Measurements from ENCODE around the gene DYTN.
A peak's percentile ranks its signal among the peaks of the same experiment; 100 is the strongest.

The DYTN gene

DNA sequence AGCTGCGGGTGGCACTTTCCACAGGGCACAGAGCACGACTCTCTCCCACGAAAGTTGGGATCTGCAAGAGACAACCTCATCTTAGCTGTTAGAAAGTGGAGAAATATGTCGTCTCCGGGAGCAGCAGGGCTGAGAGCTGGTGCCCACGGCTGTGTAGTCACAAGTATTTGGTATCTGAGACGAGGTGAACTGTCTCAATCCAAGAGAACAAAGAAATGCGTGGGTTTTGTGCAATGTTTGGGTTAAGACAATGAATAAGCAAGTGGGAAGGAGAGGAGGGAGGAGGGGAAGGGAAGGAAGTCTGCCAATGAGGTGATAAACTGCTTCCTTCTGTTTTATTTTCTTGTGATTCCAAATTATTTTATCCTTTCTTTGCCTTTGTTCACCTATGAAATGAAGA, 18.0 kb downstream of the DYTN start:
- peak in 4 of 56 donors; percentile 0 to 18 (median 3) for DNase-seq

DNA sequence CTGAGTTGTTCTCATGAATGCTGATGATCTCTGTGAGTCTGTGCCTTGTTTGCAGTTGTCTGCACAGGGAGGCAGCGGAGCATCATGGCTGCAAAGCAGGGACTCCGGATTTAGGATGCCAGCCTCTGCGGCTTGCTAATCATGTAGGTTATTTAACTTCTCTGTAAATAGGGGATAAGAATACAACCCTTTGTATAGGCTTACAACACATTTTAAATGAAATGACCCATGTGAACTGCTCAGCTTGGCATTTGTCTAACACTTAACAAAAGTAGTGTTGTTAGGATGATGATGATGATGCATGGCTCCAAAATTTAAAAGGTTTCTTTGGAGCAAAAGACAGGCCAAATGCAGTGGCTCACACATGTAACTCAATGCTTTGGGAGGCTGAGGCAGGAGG, 19.4 kb downstream of the DYTN start:
- DNase-seq = no peak

DNA sequence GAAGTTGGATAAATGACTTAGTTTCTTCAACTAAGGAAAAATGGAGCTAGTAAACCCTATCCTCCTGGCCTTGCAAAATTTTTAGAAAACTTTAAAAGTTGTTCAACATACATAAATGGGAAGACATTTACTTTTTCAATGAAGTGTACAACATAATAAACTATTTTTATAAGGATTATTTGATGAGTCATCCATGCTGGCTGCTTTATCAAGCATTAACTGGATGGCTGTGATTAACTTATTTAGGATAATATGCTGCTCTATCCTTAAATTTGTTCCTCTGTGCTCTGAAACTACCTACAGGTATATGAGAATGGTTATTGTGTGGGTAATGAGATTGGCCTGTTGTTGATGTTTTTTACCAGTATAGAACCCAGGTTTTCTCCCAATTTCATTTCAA, 21.3 kb downstream of the DYTN start:
- DNase-seq = no peak

DNA sequence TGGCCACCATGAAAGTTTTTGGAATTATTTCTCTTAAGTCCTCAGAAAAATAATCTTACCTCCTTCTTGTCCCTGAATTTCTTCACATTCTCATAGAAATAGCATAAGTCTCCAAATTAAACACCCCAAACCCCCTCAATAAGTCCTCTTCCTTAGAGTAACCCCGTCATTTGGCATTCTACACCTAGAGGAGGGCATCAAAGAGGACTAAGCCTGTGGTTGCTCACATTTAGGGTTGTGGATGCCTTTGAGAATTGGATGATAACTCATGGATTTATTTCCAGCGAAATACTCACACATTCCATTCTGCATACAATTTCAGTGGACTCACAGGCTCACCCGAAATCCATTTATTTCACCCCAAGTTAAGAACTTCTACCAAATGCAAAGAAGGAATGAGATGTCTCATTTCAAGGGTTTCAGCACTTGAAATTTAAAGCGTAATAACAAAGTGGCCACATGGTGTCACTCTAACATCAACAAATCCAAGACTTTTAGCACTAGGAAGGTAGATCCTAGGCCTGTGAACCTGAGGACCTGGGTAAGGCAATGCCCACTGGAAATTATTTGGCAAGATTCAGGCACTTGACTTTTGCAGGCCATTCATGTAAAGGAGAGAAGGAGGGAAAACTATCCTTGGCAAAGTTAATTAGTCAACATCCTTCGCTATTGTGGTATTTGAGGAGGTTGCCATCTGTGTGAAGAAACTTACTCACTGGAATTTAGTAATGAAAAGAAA, 24.6 kb downstream of the DYTN start:
- peak in 14 of 56 donors; percentile 0 to 37 (median 1) for DNase-seq

DNA sequence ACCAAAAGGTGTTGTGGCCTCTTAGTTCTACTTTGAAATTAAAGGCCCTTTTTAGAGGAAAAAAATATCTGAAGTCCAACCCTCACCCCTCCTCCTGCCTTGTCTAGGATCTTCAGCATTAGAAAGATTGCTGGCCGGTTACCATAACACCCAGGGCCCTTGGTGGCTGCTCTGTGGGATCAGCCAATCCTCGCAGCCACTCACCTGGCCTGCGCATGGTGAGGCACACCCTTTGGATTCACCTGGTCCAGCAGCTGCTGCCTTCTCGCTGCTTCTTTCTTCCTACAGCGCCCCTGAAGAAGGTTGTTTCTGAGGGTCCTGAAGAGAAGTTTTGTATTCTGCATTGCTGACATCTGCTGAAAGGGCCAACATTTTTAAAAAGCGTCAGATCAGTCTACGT, 25.2 kb downstream of the DYTN start:
- DNase-seq = no peak

DNA sequence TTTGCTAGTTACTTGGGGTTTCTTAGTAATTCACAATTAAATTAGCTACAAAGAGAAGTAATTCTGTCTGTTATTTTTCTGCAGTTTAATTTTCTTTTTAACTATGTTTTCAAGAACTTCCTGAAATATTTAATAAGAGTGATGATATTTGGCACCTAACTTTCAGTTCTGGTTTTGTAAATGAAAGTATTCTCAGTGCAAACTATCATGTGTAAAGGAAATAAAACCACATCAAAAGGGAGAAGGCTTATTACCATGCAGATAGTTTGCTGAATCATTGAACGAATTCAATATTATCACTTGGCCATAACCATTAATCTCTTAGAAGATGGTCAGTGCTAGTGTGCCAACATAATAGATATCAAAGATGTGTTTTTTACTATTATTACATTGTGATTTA, 29.2 kb downstream of the DYTN start:
- no peak for DNase-seq

DNA sequence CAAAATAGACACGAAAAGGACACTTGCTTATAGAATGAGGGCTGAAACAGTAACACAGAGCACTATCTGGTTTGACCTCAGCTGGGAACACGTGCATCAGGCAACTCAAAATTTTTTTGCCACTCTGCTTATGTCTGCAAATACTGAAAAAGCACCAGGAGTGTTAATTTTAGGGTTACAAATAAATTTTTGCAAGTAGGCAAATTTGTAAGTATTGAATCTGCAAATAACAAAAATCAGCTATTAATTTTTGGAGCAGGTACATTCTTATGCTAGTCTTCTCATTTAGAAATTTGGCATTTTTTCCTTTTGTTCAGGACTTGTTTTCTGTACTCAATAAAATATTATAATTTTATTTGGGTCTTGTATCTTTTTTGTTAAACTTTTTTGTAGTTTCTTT, 29.7 kb downstream of the DYTN start:
- no peak for DNase-seq

DNA sequence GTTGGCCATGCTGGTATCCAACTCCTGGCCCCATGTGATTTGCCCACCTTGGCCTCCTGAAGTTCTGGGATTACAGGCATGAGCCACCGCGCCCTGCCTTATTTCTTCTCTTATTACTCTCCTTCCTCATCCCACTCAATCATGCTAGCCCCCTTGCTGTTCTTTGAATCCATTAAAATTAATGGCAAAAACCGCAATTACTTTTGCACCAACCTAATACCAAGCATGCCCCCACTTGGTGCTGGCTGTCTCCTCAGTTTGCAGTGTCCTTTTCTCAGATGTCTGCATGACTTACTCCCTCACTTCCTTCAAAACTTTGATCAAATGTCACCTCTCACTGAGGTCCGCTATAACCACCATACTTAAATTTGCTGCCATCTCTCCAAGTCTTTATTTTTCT, 34.6 kb downstream of the DYTN start:
- DNase-seq = no peak

DNA sequence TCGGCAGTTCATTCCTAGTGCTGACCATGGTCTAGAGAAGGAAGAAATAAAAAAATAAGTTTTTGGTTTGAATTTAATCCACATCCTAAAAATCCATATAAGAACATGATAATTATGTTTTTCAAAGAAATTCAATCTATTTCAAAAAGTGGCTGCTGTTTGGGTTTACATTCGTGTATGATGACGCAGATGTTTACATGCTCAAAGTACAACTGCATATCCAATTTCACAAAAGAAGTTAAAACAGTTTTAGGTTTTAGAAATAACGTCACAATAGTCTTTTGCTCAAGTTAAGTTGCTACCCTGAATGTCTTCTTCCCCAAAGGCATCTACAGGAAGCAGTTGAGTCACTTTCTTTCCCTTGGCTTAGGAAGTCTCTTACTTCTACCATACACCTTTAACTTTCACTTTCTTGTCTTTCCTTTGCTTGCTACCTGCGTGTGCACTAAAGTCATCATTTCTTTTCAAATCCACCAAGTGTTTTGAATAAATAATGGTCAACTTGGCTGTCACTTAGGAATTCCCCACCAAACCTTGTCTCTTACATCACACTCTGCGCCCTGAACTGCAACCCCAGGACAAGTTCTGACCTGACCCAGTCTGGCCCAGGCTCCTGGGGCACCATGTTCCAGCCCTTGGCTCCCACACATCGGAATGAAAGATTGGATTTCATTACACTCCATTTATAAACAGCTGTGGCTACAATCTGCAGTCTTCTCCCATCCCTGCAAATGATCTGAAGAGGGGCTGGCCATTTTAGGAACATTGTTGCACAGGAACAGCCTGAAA, 47.5 kb downstream of the DYTN start:
- no peak for DNase-seq

DNA sequence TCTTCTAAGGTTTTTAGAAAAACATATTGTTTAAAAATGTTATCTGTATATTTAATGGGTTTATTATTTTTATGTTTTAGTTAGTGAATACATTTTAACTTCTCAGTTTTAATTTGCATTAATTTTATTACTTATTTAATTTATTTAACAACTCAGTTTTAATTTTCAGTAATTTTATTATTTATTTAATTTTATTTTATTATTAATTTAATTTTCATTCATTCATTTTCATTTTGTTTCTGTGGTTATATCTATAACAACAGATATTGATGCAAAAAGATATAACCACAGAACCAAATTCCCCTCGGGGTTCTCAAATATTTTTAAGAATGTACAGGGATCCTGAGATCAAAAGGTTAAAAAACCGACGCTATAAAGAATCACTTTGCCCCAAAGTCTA, 52.9 kb downstream of the DYTN start:
- DNase-seq = no peak

DNA sequence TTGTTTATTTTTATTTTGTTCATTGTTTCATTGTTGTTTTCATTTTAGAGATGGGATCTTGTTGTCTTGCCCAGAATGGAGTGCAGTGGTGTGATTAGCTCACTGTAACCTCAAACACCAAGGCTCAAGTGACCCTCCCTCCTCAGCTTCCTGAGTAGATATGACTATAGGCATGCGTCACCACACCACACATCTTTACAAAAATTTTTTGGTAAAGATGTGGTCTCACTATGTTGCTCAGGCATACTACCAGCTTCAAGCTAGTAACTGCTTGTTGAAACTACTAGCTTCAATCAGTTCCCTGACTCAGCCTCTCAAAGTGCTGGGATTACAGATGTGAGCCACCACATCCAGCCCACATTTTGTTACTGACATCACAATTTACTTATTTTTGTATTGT, 61.1 kb downstream of the DYTN start:
- DNase-seq = no peak

DNA sequence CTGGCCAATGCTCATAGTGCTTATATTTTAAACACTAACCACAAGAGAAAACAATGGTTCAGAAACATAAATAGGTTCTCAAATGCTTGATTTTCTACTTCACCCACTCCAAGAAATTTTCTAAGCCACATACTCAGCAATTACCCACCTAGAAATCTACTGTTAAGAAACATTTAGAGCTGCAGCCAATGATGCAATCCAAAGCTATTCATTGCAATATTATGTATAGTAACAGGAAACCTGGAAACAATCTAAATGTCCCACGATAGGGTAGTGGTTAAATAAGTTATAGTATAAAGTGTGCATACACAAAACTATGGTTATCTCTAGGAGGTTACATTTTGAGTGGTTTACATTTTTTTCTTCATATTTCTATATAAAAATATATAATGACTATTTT, 70.2 kb downstream of the DYTN start:
- no peak for DNase-seq

DNA sequence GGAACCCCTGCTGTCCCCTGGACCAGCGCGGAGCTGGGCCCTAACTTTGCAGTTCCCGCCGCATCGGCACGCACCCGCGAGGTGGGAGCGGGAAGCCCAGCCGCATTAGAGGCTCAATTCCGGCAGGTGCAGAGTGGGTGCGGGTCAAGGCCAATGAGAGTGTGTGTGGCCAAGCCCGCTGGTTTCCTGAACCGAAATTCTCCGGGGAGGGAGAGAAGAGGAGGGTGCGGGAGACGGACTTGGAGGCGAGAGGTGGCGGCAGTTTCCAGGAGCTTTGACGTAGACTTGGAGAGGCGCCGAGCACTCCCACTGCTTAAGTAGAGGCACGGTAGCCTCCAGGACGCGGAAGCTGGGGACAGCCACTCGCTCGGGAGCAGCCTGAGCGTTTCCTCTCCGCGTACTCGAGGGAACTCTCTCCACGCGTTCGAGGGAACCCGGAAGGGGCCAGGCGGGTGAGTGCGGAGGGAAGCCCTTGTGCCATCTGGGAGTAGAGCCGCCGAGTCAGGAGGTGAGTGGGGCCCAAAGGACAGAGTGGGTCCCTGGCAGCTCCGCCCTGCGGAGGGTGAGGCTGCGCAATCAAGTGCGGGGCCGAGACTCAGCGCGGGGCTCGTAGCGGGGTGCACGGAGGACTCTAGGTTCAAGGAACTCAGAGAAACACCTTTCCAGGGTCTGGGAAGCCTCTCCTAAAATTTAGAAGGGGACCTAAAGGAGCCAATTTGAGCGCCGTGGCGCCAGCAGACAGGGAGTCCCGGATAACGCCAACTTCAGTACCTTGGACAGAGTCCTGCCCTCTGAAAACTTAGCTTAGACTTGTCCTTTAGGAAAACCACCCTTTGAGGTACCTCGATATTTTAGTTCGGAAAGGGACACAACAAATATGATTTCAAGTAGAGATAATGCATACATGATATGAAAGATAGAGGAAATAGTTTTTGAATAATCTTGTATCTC, 75.8 kb downstream of the DYTN start, which contains the start of gene FAM237A:
TSS of gene FAM237A (plus strand) at position 413 of the 951 bp plus-strand sequence. CDS start 1,750 bp downstream, outside the sequence.
- peak in 2 of 56 donors; percentile 4 to 7 for DNase-seq

DNA sequence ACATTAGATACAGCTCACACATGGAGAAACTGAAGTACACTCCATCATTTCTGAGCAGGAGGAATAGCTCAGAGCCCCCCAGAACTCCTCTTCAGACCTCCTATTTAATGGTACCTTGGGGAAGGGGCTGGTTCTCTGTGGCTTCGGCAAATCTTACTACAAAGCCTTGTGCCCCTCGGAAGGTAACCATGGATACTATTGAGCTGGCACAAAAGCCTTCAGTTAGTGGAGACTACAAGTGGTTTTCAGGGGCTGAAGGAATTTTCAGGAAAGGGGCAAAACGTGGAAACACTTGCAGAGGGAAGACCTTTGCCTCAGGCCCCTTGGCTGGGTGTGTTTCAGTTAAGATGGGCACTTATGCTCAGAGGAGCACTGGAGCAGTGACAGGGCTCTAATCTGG, 77.0 kb downstream of the DYTN start:
- no peak for DNase-seq

DNA sequence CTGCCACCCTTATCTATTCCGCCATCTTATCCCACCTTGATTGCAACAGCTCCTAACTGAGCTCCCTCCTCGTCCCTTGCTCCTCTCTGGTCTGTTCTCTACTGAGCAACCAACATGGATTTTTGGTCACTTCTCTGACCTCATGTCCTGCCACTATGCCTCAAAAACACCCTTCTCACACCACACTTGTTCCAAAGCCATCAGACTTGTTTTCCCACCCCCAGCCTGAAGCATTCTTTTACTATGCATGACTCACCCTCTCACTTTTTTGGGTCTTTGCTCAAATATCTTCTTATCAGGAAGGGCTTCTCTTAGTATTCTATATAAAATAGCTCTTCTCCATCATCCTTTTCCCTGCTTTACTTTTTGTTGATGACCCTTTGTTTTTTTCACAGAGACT, 78.6 kb downstream of the DYTN start:
- DNase-seq = no peak

DNA sequence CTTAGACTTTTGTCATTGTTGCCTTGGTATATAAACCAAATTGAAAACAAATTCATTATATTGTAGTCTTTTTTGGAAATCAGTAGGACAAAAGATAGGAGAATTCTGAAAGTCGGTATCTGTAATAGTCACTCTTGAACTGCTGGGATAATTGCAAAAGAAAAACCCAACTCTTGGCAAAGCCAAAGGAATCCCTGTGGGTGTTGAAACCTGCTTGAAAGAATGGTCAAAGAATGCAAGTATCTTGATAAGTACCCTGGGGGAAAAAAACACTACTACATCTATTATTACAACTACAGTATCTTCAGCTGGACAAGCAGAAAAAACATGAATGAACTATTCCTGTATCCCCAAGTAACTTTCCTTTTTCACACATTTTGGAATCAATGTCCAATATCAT, 83.2 kb downstream of the DYTN start:
- DNase-seq = no peak

DNA sequence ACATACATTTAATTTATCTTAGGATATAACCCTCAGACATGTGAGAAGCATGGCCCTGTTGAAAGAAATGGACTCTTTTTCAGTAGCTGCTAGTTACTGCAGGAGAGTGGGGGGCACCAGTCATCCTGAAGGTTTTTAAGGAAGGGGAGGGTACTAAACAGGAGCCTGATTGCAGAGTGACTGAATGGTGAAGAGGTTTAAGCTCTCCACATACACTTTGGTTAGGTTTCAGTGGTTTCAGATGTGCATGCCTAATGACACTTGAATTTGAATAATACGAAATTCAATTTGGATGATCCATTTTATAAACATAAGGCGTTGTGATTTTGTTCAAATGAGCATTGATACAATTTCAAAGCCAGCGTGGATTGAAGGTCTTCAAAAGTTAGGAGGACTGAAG, 86.9 kb downstream of the DYTN start:
- no peak for DNase-seq

DNA sequence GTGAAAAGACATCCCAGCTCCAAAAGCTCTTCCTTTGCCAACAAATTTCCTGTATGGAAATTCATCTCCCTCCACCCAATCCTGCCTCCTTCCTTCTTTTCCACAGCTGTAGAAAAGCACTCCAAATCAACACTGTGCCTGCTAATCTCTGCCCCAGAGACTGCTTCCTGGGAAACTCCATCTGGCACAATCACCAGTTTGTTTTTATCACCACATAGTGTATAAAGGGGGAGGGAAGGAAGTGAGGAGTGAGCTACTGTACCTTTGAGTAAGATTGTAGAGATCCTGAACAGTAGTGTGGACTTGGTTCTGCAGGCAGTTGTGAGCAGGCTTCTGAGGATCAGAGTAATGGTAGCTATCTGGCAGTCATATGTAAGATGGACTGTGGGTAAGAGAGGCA, 90.6 kb downstream of the DYTN start:
- DNase-seq = no peak

DNA sequence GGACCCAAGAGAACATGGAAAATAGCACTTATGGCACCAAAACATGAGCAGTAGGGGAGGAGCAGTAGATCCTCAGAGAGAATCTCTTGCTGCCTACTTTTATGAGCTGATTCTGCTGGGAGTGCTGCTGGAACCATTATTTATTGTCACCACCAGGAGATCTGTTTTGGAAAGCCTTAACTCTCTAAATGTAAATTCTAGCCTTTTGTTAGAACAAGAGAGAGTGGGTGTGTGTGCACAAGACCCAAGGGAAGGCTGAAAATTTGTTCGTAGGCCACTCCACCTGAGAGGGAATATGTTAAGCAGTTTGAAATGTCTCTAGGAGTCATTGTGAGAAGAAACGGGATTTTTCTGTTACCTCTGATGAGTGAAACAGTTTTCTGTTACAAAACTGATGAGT, 92.1 kb downstream of the DYTN start:
- no peak for DNase-seq

DNA sequence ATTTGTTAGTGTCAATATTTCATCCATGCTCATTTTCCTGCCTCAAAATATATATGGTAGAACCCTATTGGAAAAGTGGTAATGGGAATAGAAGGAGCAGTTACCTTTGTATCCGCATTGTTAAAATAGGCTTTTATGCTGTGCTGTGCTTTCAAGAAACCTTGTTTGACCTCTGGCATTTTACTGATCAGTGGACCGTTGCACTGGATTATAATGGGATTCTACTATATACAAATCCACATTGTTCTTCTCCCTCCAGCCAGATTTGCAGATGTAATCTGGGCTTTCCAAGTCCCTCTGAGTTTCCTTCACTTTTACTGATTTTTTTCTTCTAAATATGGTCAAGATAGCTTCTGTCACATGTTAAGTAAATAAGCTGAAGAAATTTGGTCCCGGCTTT, 99.2 kb downstream of the DYTN start:
- no peak for DNase-seq

DNA sequence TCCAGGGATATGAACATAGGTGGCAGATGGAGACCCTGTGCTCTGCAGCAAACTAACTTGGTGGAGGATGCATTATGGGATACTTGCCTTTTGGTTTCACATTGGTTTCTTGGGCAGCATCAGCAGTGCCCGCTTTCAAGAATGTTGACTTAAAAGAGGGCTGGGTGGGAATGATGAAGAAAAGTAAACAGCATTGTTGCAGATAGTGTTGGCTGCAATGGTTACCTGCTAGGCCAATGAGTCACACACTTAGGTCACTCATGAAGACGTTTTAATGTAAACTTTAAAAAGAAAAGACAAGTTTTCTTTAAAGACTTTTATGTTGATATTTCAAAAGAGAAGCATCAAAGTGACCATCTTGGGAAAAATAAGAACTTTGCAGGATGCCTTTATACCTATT, 102.0 kb downstream of the DYTN start:
- no peak for DNase-seq

Data from nucleus accumbens (tissue), 56 donors.